Measurements from ENCODE around the gene GRIK3.

- TF ChIP-seq CTCF (IDR thresholded peaks at IDR 0.05) (no peak), POLR2A (IDR thresholded peaks at IDR 0.05) (no peak)
Observed at GRCh38 chr1:36752891-36753361, 281.4 kb downstream of the GRIK3 start.
